HG03135 (cell line): ENCODE measurements around the gene EPB41L4B.
A peak's percentile ranks its signal among the peaks of the same experiment; 100 is the strongest.

ENCODE experiments used
- ATAC-seq: cut with Tn5 transposase; IDR thresholded peaks from one replicate; pipeline ENCODE4 v1.9.1; 2021; ENCODE audit warnings: mild to moderate bottlenecking, moderate library complexity; ENCODE audit not compliant: unreplicated experiment

Gene EPB41L4B

DNA sequence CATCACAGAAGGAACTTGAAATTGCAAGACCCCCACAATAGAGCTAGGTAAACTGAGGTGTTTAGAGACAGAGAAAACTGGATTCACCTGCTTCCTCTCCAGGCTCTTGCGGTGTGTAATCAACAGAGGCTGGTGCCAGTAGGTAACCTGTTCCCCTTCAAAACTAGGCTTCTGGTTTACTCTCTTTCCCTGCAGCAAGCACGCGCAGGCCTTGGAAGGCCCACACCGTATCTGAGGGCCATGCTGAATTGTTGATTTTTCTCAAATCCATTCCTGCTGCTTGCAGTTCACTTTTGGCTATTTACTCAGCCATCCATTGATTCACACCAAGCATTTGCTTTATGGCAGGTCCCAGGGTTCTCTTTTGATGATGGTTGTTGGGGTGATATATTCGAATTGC, 153.1 kb downstream of the EPB41L4B start:
- ATAC-seq, result no peak

DNA sequence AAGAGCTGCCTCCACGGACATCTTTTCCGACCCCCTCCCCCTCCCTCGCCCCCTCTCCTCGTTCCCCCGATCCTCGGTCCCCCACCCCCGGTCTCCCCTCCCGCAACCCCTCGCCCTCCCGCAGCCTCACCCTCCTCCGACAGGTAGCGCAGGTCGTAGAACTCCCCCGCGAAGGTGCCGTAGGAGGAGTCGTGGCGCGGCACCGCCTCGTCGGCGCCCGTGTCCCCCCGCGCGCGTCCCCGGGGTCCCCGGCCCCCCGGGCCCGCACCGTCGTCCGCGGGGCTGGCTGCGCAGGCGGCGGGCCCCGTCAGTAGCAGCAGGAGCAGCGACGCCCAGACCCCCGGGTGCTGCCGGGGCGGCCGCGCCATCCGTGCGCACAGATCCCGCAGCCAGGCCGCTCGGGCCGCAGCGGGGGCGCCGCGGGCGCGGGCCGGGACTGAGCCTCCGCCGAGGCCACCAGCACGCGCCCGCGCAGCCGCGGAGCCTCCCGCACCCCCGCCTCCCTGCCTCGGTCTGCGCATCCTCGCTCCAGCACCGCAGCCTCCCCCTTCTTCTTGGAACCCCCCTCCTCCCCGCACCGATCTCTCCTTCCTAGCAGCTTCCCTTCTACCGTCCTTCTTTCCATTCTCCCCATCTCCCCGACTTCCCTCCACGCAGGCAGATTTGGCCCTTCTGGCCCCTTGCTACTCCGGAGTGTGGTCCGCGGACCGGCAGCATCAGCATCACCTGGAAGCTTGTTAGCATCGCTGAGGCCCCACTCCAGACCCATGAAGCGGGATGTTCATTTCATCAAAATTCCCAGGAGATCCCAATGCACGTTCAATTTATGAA, 153.9 kb downstream of the EPB41L4B start, which contains the start of gene FRRS1L:
Gene FRRS1L, minus strand, starts transcription at position 479 of the 831 bp plus-strand sequence. Its CDS starts 111 bp downstream, at position 368.
- ATAC-seq, result no peak

DNA sequence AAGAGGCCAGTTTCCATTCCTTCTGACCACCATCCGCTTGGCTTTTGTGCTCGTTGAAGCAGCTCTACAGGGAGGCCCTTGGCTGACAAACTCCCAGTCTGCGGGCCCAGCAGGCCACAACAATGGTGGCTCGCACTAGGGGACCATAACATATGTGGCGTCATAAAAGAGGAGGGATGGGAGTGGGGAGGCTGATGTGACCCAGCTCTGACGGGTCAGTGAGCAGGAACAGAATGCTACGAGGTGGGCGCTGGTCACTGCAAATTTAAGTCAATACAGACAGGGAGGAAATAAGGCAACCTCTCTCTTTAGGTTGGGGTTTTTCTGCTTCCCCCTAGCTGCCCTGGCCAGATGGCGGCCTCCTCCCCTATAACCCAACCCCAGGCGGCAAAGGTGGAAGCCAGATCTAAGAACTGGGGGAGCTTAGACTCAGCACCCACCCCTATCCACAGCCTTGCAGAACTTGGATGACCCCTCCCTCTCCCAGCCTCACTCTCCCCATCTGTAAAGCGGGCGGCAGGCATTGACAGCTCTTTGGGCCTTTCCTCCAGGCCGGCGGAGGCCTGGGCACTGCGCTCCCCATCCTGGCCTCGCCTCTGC, 154.6 kb downstream of the EPB41L4B start:
- ATAC-seq, result no peak

DNA sequence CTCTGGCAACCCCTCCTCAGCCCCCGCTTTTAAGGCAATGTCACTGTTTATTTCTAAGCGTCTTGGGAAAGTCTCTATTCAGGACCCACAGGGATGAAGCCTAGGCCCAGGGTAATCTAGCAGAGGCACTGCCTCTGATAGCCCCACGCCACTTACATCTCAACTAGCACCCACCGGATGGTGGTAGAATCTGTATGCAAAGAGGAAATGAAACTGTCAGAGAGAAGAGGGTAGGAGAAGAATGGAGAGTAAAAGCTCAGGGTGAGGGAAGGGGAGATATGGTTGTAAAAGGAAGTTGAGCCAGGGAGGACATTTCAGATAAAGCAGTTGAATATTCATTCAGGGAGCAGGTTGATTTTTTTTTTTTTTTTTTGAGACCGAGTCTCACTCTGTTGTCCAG, 156.8 kb downstream of the EPB41L4B start:
- peak; percentile 76 for ATAC-seq

DNA sequence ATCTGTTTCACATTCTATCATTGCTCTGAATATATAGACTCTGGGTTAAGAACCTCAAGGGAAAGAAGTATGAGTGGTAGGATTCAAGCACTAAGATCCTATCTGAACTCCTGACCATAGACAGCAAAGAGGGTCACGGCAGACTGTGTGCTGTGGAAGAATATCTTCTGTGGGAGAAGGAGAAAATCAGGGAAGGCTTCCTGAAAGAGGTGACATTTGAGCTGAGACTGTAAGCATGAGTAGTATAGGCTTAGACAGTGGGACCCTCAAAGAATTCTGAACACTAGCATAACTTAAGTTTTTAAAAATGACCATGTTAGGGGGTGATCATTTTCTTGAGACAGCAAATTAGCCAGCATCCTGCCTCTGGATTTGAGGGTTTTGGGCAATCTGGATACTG, 157.7 kb downstream of the EPB41L4B start:
- no peak for ATAC-seq

DNA sequence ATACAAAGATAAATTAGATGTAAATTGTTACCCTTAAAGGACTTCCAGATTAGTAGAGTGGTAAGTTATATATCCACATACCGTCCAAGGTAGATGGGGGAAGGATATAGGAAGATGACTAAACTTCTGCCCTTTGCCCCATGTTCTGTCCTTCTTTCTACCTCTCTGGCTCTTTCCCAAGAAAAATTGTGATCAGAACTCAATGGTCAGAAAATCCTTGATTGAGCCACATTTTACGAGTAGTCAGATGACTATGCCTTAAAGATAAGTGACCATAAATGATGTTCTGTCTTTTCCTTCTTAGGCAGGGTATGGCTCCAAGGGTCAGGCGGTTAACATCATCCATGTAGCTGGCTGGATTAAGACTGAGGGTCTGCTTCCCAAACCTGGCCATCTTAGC, 158.2 kb downstream of the EPB41L4B start:
- no peak for ATAC-seq

DNA sequence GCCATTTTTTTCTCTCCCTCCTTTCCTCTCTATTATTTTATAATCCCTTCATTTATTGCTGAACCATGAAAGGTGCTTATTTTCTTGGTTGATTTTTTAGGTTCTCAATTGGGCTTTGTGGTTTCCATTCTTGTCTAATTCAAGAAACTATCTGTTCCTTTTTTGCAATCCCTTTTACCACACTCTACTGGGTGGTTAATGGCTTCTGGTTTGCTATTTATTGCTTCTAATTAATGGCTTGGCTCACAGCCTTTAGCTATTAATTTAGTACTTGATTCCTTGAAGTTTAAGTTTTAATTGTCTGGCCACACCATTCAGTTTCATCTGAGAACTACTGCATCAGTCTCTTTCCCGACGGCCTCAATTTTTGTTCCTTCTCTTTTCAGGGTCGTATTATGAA, 159.4 kb downstream of the EPB41L4B start:
- ATAC-seq, result no peak

DNA sequence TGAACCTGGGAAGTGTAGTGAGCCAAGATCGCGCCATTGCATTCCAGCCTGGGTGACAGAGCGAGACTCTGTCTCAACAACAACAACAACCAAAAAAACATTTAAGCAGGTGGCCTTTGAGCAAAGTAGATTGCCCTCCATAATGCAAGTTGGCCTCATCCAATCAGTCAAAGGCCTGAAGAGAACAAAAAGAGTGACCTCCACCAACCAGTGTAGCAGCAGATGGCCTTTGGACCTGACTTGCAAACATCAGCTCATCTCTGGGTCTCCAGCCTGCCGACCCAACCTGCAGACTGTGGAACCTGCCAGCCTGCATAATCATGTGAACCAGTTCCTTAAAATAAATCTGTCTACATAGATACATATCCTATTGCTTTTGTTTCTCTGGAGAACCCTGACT, 161.3 kb downstream of the EPB41L4B start:
- no peak for ATAC-seq

DNA sequence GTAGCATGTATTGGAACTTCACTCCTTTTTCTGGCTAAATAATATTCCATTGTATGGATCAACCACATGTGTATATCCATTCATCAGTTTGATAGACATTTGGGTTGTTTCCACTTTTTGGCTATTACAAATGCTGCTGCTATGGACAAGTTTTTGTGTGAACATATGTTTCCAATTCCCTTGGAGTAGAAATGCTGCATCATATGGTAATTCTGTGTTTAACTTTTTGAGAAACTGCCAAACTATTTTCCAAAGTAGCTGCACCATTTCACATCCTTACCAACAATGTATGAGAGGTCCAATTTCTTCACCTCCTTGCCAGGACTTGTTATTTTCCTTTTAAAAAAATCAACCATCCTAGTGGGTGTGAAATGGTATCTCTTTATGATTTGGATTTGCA, 162.2 kb downstream of the EPB41L4B start:
- no peak for ATAC-seq

DNA sequence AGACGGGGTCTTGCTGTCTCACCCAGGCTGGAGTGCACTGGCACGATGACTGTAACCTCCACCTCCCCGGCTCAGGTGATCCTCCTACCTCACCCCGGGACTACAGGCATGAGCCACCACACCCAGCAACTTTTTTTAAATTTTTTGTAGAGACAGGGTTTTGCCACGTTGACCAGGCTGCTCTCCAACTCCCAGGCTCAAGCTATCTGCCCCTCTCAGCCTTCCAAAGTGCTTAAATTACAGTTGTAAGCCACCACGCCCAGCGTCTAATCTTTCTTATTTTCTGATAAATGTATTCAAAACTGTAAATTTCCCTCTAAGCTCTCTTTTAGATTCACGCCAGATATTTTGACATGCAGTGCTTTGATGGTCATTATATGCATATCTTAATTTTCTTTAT, 164.2 kb downstream of the EPB41L4B start:
- ATAC-seq, result no peak

DNA sequence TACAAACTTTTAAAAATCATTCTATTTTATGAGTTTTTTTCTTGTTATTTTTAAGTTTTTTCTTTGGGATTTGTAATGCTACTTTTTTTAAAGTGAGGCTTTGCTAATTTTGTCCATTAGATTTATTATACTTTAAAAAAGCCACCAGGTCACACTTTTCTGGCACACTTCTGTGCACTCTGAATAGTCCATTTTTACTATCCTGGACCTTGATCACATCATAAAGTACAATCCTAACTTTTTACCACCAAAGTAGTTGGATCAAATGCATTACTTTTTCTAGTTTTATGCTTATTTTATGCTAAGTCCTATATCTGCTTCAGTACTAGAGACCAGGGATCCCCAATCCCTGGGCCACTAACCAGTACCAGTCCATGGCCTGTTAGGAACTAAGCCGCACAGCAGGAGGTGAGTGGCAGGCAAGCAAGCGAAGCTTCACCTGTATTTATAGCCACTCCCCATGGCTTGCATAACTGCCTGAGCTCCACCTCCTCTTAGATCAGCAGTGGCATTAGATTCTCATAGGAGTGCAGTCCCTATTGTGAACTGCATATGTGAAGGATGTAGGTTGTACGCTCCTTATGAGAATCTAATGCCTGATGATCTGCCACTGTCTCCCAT, 169.8 kb downstream of the EPB41L4B start:
- no peak for ATAC-seq

DNA sequence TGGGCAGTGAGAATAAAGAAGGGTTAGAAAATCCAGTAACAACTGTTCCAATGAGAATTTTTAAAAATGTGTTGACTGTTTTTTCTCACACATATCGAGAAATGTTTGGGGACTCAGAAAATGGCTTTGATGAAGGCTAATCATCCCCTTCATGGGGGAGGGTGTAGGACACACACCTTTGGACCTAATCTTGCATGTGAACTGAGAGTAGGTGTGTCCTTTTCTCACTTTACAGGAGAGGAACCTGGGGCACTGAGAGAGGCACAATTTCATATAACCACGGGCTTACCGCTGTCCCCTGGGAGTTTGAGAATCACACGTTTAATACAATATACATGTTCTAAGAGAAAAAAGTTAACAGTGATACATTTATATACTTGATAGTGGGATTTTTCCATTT, 171.1 kb downstream of the EPB41L4B start:
- ATAC-seq, result no peak

DNA sequence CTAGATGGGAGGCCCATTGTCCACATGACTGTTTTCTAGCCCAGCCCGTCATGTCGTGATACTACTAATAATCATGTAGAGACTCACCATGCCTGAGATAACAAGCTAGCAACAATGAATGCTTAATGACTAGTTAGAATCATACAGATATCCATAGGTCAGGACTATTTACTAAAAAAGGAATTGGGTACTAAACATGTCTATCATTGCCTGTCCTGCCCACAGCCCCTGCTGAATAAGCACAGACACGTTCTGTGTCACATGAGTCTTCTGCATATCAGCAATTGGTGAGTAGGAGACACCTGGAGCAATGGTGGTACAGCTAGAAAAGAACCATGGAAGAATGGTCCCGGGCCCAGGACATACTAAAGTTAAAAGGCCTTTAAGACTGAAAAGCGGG, 171.8 kb downstream of the EPB41L4B start:
- no peak for ATAC-seq

DNA sequence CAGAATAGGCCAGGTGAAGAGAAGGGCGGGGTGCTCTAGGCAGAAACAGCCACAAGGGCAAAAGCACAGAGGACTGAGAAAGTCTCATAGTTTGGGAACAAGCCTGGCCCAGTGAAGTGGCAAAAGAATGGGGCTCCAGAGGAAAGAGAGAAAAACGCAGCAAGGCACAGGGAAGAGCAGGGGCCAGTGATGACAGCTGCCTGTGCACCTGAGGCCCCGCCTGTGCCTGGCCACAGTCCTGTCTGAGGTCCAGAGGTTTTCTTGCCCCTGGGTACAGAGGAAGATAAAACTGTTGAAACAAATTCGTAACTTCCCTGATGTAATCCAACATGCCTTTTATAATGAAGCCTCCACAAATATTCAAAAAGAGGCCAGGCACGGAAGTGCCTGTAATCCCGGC, 175.8 kb downstream of the EPB41L4B start:
- no peak for ATAC-seq

DNA sequence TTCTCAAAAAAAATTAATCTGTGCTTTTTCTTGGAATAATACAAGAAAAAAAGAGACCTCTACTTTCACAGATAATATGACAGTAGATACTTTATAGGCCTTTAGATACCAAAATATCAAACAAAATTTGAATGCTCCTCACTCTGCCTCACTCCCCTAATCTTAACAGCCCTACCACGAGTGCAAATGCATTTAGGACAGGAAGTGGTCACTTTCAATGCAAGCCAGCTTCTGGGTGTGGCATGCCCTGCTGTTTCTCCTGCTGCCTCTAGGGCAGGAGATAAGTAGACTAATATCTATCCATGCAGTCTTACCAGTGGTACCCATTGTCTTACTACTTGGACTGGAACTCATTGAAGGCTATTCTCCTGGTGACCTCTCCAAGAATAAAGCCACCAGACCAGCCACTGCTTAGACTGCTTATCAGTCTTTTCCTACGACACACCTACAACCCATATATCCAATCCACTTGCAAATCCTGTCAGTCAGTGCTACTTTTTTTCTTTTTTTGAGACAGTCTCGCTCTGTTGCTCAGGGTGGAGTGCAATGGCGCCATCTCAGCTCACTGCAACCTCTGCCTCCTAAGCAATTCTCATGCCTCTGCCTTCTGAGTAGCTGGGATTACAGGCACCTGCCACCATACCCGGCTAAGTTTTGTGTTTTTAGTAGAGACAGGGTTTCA, 176.8 kb downstream of the EPB41L4B start:
- peak; percentile 100 for ATAC-seq

DNA sequence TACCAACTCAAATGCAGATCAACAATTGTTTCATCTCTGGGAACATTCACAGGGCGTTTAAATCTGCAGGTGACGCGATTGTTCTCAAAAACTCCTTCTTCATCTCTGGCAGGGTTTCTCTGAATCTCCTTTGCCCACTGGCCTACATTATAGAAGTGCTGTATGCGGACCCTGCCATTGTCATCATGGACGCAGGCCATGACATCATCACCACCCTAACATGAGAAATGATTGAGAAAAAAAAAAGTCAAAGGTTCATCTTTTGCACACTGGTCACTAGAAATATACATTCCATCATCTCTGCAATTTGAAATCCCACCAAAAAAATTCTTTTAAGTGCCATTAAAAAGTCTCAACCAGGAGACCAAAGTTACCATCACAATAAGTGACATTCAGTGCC, 179.5 kb downstream of the EPB41L4B start:
- ATAC-seq, result no peak

DNA sequence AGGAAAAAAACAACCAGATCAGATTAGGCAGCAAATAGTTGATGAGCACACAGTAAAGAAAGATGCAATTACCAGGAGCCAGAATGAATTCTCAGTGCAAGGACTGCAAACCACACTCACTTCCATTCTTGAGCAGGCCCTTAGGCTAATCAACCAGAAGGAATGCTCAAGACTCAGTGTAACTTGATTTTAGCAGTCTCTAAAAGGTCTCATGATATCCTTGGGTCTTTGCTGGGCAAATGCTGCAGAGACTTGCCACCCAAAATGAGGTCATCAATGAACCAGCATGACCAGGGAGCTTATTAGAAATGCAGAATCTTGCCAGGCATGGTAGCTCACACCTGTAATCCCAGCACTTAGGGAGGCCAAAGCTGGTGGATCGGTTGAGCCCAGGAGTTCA, 181.0 kb downstream of the EPB41L4B start:
- no peak for ATAC-seq

DNA sequence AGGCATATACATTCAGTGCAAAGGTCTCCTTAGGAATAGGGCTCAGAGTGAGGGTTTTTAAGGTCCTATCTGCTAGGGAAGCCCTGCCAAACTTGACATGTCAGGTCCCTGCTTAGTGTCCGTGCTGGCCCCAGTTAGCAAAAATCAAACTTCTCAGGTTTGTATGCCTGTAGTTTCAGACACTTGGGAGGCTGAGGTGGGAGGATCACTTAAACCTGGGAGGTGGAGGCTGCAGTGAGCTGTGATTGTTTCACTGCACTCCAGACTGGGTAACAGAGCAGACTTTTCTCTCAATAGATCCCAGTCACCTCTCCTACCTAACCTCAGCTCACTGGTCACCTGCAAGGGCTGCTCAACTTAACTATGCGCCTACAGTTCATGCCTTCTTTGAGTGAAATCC, 182.4 kb downstream of the EPB41L4B start:
- no peak for ATAC-seq

DNA sequence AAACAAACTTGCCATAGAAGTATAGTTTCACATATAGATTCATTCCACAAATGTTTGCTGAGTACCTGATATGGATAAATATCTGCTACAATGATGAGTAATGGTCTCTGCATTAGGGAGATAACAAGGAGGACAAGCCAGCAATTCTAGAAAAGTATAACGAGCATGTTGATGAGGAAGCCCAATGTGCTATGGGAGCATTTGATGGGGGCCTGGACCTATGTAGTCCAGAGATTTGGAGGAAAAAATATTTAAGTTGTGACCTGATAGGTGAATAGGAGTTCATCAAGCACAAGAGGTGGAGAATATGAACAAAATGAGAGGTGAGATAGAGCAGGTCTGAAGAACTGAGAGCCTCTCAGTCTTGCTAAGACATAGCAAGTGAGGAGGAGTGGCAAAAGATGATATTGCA, 186.7 kb downstream of the EPB41L4B start:
- no peak for ATAC-seq

DNA sequence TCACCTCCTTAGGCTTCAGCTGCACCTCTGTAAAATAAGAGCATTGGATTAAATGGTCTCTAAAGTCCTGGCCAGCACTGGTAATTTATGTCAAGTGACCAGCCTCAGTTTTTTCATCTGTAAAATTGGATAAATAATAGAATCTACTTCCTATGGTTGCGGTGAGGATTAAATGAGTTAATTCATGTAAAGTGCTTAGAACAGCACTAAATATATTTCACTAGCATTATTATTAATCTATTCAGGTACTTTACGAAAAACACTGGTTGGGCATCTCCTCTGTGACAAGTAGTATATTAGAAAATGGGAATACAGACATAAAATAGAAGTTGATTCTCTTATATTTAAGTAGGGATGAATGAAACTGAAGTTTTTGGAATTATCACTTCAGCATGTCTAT, 187.3 kb downstream of the EPB41L4B start:
- ATAC-seq, result no peak

DNA sequence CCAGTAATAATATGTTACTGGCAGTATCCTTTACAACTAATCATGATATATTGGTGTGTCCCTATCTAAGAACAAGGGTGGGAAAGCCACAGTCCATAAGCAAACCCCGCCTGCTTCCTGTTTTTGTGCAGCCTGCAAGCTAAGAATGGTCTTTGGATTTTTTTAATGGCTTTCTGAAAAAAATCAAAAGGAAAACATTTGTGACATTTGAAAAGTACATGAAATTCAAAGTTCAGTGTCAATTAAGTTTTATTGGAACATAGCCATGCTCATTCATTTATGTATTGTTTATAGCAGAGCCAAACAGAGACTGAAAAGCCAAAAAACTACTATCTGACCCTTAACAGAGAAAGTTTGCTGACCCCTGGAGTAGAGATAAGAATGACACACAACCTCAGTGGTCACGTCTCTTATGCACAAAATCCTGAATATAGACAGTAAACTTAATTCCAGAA, 188.3 kb downstream of the EPB41L4B start:
- ATAC-seq, result no peak
